MM.1S (cell line): ENCODE measurements around the gene PERM1.

ENCODE experiments used
- CTCF ChIP-seq: fragments of 300-600 bp; sonication (generic); IDR thresholded peaks from 2 replicates; pipeline ENCODE4 v1.5.1; 2016; ENCODE audit warnings: antibody characterized with exemption, low read length, mixed read lengths
- EZH2 ChIP-seq: fragments of 300-600 bp; sonication (generic); optimal IDR thresholded peaks from 2 replicates; pipeline ENCODE3; 2017; ENCODE audit warnings: low read depth, mild to moderate bottlenecking, antibody characterized with exemption, low read length, mixed read lengths

- TF ChIP-seq CTCF (no peak), EZH2 (no peak)
Observed at GRCh38 chr1:955474-955873, 26.4 kb downstream of the PERM1 start.
